ENCODE data around the gene ADD3.
A peak's percentile ranks its signal among the peaks of the same experiment; 100 is the strongest.
"Not testable (repeated sequence)": the region's sequence is repeated elsewhere in the genome, so short reads cannot be mapped to it uniquely, and the experiment has no call there.

The ADD3 gene

DNA sequence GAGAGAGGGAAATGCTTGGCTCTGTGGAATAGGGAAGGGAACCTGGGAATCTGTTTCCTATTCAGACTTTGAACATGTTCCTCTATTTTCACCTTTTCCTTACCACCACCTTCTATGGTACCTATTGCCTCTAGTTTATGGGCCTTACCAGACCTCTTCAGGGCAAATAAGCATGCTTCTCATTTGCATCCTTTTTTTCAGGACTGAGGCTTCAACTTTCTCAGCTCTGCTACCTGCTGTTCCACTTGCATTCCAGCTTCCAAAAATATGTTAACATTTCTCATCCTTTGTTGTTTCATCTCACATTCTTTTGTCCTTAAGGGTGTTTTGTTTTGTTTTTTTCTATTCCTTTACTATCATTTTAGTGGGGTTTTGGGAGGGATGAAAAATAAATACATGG, 121.7 kb downstream of the ADD3 start:
- TF ChIP-seq, protein P1, sequence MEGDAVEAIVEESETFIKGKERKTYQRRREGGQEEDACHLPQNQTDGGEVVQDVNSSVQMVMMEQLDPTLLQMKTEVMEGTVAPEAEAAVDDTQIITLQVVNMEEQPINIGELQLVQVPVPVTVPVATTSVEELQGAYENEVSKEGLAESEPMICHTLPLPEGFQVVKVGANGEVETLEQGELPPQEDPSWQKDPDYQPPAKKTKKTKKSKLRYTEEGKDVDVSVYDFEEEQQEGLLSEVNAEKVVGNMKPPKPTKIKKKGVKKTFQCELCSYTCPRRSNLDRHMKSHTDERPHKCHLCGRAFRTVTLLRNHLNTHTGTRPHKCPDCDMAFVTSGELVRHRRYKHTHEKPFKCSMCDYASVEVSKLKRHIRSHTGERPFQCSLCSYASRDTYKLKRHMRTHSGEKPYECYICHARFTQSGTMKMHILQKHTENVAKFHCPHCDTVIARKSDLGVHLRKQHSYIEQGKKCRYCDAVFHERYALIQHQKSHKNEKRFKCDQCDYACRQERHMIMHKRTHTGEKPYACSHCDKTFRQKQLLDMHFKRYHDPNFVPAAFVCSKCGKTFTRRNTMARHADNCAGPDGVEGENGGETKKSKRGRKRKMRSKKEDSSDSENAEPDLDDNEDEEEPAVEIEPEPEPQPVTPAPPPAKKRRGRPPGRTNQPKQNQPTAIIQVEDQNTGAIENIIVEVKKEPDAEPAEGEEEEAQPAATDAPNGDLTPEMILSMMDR (IDR thresholded peaks at IDR 0.05) = no peak
- H3K9me3 Mint-ChIP-seq = no peaks in the 10 kb centered on the region
- H3K4me3 Mint-ChIP-seq = no peak overlapping the region
- H3K27ac Mint-ChIP-seq = no peak overlapping the region
- no peak for DNase-seq
- H3K4me1 Mint-ChIP-seq = no peaks in the 10 kb centered on the region
- no peaks in the 10 kb centered on the region for H3K27me3 Mint-ChIP-seq (ENCODE audit: low read depth, poor library complexity)
- peaks cover 69% of the 10 kb centered on the region for H3K36me3 Mint-ChIP-seq (ENCODE audit: low read depth)

DNA sequence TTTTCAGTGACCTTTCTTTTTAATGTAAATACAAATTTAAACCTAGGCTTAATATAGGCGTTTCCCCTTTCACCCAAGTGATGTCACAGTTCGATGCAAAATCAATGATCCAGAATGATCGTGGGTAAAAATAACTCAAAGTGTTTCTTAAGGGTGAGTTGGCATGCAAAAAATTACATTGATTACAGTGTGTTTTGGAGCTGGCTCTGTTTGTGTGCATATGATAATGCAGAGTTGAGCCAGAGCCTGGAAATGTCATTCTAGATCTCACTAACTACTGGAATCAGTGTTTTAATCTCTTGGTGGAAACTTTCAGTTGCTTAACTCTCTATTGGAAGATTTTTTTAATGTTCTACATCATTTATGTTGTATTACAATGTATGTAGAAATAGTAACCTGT, 127.1 kb downstream of the ADD3 start:
- H3K27me3 Mint-ChIP-seq (ENCODE audit: low read depth, poor library complexity) = no peaks in the 10 kb centered on the region
- TF ChIP-seq, protein P1 (IDR thresholded peaks at IDR 0.05) = no peak
- H3K9me3 Mint-ChIP-seq = no peaks in the 10 kb centered on the region
- H3K36me3 Mint-ChIP-seq (ENCODE audit: low read depth) = peaks cover 31% of the 10 kb centered on the region
- H3K4me1 Mint-ChIP-seq = peaks cover 5% of the 10 kb centered on the region
- H3K27ac Mint-ChIP-seq = no peak overlapping the region
- H3K4me3 Mint-ChIP-seq = no peak overlapping the region
- no peak for DNase-seq

DNA sequence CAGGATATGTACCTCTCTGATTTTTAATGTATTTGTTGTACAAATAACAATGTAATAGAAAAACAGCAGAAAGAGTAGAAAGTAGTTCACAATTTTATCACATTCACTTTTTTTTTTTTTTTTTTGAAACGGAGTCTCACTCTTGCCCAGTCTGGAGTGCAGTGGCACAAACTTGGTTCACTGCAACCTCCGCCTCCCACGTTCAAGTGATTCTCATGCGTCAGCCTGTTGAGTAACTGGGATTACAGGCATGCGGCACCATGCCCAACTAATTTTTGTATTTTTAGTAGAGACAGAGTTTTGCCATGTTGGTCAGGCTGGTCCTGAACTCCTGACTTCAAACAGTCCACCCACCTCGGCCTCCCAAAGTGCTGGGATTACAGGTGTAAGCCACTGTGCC, 128.1 kb downstream of the ADD3 start:
- not testable (repeated sequence) for DNase-seq; H3K4me3 Mint-ChIP-seq; H3K4me1 Mint-ChIP-seq; H3K27me3 Mint-ChIP-seq (ENCODE audit: low read depth, poor library complexity); H3K9me3 Mint-ChIP-seq; H3K27ac Mint-ChIP-seq
- peaks cover 26% of the 10 kb centered on the region for H3K36me3 Mint-ChIP-seq (ENCODE audit: low read depth)

DNA sequence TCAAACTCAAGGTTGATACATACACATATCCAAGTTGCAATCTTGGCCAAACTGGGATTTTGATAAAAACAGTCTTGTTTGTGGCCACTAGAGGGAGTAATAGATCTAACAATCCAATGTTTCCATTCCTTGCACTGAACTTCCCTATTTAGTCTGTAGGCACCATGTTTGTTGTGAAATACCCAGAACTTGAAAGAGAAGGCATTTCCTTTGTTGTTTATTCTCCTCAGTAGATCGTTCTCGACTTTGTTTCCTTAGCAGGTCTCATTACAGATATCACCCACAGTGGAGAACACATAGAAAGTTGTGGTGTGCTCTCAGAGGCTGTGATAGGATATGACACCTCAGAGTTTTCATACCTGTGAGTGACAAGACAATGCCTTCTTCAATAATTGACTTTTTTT, 129.4 kb downstream of the ADD3 start:
- Mint-ChIP-seq H3K4me3 (no peak overlapping the region), H3K36me3 (ENCODE audit: low read depth) (peaks cover 13% of the 10 kb centered on the region), H3K4me1 (peaks cover 5% of the 10 kb centered on the region), H3K27ac (no peak overlapping the region), H3K27me3 (ENCODE audit: low read depth, poor library complexity) (no peaks in the 10 kb centered on the region), H3K9me3 (no peaks in the 10 kb centered on the region)
- no peak for DNase-seq
- TF ChIP-seq, protein P1 (IDR thresholded peaks at IDR 0.05) = peak; percentile 71

DNA sequence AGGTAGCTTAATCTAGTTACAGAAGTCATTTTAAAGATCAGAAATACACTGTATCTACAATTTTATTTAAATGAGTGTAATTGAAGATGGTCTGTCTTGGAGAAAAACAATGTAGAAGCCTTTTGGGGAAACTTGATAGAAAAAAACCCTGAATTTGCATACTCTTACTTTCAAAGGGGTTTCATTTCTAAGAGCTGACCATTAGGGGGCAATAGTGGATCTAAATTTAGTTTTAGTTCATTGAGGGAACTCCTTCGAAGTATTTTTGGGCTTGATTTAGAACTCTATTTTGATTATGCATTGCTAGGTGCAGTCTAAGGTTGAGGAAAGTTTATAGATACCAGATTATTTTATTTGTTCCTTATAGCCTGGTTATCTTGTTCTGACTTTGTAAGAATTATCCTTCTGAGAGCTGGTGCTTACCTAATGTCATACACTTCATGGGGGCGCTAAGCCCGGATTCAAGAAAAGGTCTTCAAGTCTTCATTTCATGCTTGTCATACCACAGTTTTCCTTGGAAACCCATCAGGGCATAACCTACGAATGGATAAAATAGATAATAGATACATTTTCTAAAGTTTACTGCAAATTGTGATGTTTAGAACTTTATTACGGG, 130.5 kb downstream of the ADD3 start:
- Mint-ChIP-seq H3K4me1 (peaks cover 5% of the 10 kb centered on the region), H3K36me3 (ENCODE audit: low read depth) (peaks cover 1% of the 10 kb centered on the region), H3K27me3 (ENCODE audit: low read depth, poor library complexity) (no peaks in the 10 kb centered on the region), H3K9me3 (no peaks in the 10 kb centered on the region), H3K27ac (no peak overlapping the region), H3K4me3 (no peak overlapping the region)
- TF ChIP-seq, protein P1 (IDR thresholded peaks at IDR 0.05) = peak; percentile 68
- DNase-seq = no peak

DNA sequence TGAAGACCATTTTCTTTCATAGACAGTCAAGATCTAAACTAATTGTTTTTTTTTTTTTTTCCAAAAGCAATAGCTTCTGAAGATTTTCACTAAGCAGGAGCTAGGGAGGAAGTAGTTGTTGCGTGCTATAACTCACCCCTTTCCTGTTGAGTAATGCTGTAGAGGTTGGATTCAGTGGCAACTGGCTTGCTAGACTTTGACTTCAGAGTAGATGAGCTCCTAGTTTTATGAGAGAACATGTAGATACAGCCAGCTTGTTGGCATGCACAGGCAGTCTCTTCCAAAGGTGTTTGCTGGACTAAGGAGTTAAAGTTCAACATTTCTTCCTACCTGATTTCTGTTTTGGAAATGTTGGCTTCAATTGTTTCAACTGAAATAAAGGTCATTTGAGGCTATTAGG, 133.4 kb downstream of the ADD3 start:
- no peak overlapping the region for H3K4me3 Mint-ChIP-seq
- TF ChIP-seq, protein P1 (IDR thresholded peaks at IDR 0.05) = no peak
- H3K36me3 Mint-ChIP-seq (ENCODE audit: low read depth) = no peaks in the 10 kb centered on the region
- DNase-seq = no peak
- no peak overlapping the region for H3K27ac Mint-ChIP-seq
- peaks cover 5% of the 10 kb centered on the region for H3K4me1 Mint-ChIP-seq
- H3K27me3 Mint-ChIP-seq (ENCODE audit: low read depth, poor library complexity) = no peaks in the 10 kb centered on the region
- H3K9me3 Mint-ChIP-seq = no peaks in the 10 kb centered on the region

Measured in nephron progenitor cell (in vitro differentiated cells).